HG02840 (cell line): ENCODE data around the gene STPG1.
A peak's percentile ranks its signal among the peaks of the same experiment; 100 is the strongest.

Source experiments
- ATAC-seq: cut with Tn5 transposase; IDR thresholded peaks from one replicate; pipeline ENCODE4 v1.9.1; 2021; ENCODE audit warnings: mild to moderate bottlenecking, moderate library complexity, moderate number of reproducible peaks; ENCODE audit not compliant: unreplicated experiment, low FRiP score

STPG1 gene

DNA sequence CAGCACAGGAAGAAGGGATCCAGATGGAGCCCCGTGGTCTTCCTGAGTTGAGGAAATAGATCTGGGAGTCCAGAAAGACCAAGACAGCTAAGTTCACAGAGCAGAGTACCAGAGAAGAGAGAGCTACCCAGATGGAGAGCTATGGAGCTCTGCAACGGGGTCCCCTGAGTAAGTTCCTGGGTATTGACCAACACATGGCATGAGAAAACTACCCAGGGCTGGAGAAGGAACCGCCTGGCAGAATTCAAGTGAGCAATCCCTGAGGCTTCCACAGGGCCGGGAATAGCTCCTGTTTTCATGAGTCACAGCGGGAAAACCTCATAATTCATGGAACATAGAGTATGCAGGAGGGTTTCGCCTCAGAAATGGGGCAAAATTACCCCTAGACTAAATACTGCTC is 19.7 kb downstream of the STPG1 start:
- no peak for ATAC-seq

- no peak for ATAC-seq
Observed at GRCh38 chr1:24392982-24393650, 20.5 kb downstream of the STPG1 start.

DNA sequence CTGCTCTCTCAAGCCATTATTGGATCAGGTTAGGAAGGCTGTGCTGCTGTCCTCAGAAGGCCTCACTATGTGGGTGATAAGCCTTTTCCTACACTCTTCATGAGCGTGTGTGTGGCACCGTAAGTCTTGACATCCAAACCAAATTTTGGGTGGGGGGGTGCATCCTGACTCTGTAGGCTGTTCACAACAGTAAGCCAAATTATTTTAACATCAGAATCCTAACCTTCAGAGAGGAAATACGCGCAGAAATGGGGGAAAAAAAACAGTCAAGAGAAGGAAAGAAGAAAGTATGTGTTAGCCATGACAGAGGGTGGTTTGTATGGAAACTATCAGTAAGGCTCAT is 21.0 kb downstream of the STPG1 start:
- no peak for ATAC-seq

- peak; percentile 75 for ATAC-seq
Observed at GRCh38 chr1:24391882-24392603, 21.5 kb downstream of the STPG1 start.

GRCh38 chr1:24390924-24391782 is 22.4 kb downstream of the STPG1 start:
- ATAC-seq: no peak

DNA sequence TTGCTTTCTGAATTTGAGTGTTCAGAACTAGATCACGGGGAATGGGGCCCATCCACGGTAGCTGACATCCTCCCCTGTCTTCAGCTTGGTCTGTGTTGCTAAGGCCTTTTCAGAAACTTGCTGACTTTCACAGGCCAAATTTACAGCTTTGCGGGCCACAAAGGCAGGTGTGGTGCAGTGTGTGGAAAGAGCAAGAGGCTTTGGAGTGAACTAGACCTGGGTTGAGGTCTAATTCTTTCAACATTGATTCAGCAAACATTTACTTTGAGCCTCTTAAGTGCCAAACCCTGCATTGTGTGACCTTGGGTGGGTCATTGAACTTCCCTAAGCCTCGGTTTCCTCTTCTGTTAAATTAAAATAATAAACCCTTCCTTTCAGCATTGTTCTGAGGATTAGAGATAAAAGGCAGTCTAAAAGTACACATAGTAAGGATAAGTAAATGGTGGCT is 24.3 kb downstream of the STPG1 start:
- no peak for ATAC-seq

DNA sequence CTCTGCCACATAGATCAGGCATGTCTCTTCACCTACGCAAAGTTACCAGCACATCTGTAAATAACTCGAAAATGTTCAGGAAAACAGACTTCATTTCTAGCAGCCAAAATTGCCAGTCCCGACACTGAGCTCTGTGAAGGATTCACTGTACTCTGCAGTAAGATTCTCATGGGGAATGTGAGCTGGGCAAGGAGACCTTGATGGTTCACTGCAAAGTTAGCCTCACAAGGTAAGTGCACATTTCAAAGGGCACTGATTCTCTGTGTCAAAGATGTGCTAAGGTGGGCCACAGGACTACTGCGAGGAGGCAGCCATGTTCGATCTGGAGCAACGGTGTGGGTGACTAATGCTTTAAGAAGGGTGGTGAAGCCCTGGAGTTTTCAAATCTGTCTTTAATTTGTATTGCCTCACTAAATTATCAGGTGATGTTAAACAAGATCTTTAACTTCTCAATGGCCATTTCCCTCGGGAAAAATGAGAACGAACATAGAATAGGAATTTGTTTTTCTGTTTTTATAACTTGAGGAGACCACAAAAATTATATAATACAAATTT is 25.2 kb downstream of the STPG1 start:
- ATAC-seq: no peak

DNA sequence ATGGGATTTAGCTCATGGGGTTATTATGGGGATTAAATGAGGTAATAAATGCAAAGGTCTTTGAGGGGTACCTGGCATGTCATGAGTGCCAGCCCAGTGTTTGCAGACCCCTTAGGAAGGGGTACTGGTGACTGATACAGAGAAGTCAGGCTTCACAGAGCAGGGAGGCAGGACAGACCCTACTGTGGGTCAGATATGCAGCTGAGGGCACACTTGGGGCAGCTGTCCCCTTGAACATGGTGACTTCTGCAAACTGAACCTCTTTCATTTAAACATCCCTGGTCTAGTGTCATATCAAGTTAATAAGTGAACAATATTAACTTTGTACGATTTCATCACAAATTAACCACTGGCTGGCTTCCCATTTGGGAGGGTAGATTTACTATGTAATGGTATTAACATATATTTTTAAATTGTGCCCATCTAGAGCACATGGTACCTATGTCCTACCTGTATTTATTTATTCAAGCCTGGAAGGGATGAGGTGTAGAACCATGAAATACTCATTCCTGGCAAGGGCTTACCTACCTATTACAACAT is 25.9 kb downstream of the STPG1 start:
- no peak for ATAC-seq

GRCh38 chr1:24386931-24387330 is 26.7 kb downstream of the STPG1 start:
- no peak for ATAC-seq

DNA sequence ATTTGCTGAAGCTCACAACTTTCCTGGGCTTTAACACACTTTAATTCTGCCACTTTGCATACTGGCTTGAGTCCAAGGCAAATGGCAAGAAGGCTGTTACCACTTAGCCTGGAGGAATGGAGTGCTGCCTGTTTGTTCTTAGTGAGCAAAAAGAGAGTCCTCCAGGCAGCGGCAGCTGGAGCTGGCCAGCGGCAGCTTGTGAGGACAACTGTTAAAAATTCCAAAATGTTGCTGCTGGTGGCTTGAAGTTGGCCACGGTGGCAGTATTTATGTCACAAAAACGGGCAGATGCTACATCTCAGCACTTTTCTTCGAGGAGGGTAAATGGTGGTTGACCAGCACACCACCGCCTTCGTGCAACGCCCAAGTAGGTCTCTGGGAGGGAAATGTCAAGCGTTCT is 27.3 kb downstream of the STPG1 start:
- no peak for ATAC-seq

- no peak for ATAC-seq
Observed at GRCh38 chr1:24385160-24385940, 28.2 kb downstream of the STPG1 start.

- no peak for ATAC-seq
Observed at GRCh38 chr1:24384251-24385090, 29.1 kb downstream of the STPG1 start.

DNA sequence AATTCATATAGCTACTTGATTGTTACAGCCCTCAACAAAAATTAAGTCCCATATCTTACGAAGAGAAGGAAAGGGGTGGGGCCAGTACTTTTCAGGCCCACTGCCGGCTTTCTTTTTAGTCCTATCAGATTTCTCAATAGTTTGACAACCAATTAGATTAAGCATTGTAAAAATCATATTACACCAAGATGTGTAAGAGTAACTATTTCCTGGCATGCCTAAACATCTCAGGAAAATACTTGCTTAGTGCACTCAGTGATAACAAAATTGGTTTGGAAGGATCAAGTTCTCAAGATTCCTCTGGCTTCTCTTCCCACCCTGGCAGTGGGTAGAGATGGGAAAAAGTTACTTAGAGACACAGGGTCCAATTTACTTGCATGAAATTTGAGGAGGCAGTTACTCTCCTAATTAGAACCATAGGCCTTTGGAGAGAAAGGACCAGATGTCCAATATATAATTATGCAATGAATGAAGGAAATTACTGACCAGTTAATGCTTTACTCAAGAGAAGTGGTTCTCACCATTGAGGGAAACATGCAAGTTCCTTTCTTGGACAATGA is 30.1 kb downstream of the STPG1 start:
- ATAC-seq: no peak

- ATAC-seq: no peak
Observed at GRCh38 chr1:24382165-24382577, 31.4 kb downstream of the STPG1 start.

DNA sequence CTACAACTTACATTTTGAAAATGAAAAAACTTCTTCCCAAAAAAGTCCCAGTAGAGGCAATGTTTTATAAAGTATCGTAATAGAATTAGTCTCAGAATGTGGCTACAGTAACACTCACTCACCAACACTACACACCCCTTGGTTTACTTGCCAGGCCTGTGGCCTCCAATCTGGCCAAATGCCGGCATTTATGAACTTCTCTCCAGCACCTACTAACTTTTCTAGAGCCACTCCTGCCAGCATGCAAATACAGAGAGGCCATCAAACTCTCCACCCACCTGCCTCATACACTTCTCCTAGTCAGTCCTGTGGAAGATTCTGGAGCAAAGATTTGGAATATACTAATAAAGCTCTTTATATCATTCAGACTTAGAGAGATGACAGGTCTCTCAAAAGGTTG is 32.3 kb downstream of the STPG1 start:
- ATAC-seq: no peak

DNA sequence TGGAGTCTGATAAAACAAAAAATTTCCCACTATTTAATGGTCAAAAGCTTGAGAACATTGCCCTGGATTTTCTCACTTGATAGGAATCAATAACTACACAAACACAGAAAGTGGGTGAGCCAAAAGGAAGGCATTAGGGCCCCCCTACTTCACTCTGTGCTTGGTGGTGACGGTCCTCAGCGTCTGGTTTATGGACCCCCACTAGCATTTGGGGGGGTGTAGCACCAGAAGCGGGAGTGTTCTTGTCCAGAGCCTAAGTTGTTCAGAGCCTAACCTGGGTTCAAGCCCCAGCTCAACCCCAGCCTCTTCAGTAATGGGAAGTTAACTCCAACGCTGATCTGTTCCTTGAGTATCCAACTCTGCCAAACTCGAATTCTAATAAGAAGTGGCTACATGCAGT is 33.1 kb downstream of the STPG1 start:
- no peak for ATAC-seq

GRCh38 chr1:24379733-24380315 is 33.8 kb downstream of the STPG1 start:
- no peak for ATAC-seq
